GM20000 (cell line): Measurements from ENCODE around the gene UBALD2.
"Not testable (repeated sequence)": the region's sequence is repeated elsewhere in the genome, so short reads cannot be mapped to it uniquely, and the experiment has no call there.

Experiments used
- DNase-seq: peaks from one replicate; pipeline ENCODE4 v3.0.0; 2012; ENCODE audit warnings: low spot score
- CTCF ChIP-seq: IDR thresholded peaks from 2 replicates; pipeline ENCODE4 v1.5.1; 2012; ENCODE audit warnings: mild to moderate bottlenecking, control low read depth; ENCODE audit errors: extremely low read depth, missing control alignments

The UBALD2 gene

GRCh38 chr17:76264425-76264754 lies 758 bp upstream of the UBALD2 start:
- no peak for TF ChIP-seq CTCF
- no peak for DNase-seq

GRCh38 chr17:76265624-76266243 lies 586 bp downstream of the UBALD2 start:
- no peak for TF ChIP-seq CTCF
- no peak for DNase-seq

- no peak for DNase-seq
- no peak for TF ChIP-seq CTCF
These were observed 1.2 kb downstream of the UBALD2 start for GRCh38 chr17:76266244-76266938.

GRCh38 chr17:76267051-76267576 lies 2.0 kb downstream of the UBALD2 start:
- TF ChIP-seq CTCF: no peak
- DNase-seq: no peak

GRCh38 chr17:76267581-76268001 lies 2.4 kb downstream of the UBALD2 start:
- not testable (repeated sequence) for DNase-seq

GRCh38 chr17:76268015-76268749 lies 3.0 kb downstream of the UBALD2 start:
- DNase-seq: peak; percentile 70
- no peak for TF ChIP-seq CTCF

- no peak for DNase-seq
- TF ChIP-seq CTCF: no peak
These were observed 4.1 kb downstream of the UBALD2 start for GRCh38 chr17:76268991-76269981.
